NB4 (cell line): ENCODE results near the gene SERP1.

Experiments used
- DNase-seq: peaks from one replicate; pipeline ENCODE4 v3.0.0; 2010; ENCODE audit warnings: low read depth
- H3K4me3 ChIP-seq: one replicate; pipeline ENCODE4 v1.5.1; 2011; ENCODE audit warnings: mild to moderate bottlenecking, low read depth, low read length, moderate library complexity
- CTCF ChIP-seq: IDR thresholded peaks from one replicate; pipeline ENCODE4 v1.5.1; 2012; ENCODE audit warnings: low read depth, low read length
- MAX ChIP-seq: IDR thresholded peaks from 2 replicates; pipeline ENCODE4 v1.6.1; 2011; ENCODE audit warnings: low read depth, low read length
- MYC ChIP-seq: IDR thresholded peaks from 2 replicates; pipeline ENCODE4 v1.6.1; 2011; ENCODE audit warnings: low read depth, low read length
- POLR2A ChIP-seq: IDR thresholded peaks from 2 replicates; pipeline ENCODE4 v1.6.1; 2011; ENCODE audit warnings: mild to moderate bottlenecking; ENCODE audit not compliant: insufficient read length; ENCODE audit errors: extremely low read depth

The SERP1 gene

GRCh38 chr3:150543531-150543930 lies 2.8 kb downstream of the SERP1 start:
- DNase-seq, result no peak
- TF ChIP-seq CTCF (no peak), POLR2A (no peak), MAX (no peak), MYC (no peak)
- peak overlapping the region; percentile 98 for H3K4me3 ChIP-seq

GRCh38 chr3:150543128-150543527 lies 3.2 kb downstream of the SERP1 start:
- no peak for DNase-seq
- TF ChIP-seq MAX, result no peak
- TF ChIP-seq CTCF, result no peak
- TF ChIP-seq POLR2A, result no peak
- no peak for TF ChIP-seq MYC
- peak overlapping the region; percentile 12 for H3K4me3 ChIP-seq

- no peak for TF ChIP-seq MAX
- TF ChIP-seq CTCF, result no peak
- TF ChIP-seq POLR2A, result no peak
- TF ChIP-seq MYC, result no peak
- no peak for DNase-seq
- H3K4me3 ChIP-seq, result no peak overlapping the region
Measured at GRCh38 chr3:150540991-150541390, 5.3 kb downstream of the SERP1 start.

- TF ChIP-seq MAX, result no peak
- TF ChIP-seq CTCF, result no peak
- no peak for TF ChIP-seq MYC
- no peak for TF ChIP-seq POLR2A
- no peak overlapping the region for H3K4me3 ChIP-seq
- DNase-seq, result no peak
Measured at GRCh38 chr3:150540297-150540696, 6.0 kb downstream of the SERP1 start.

GRCh38 chr3:150538324-150539208 lies 7.7 kb downstream of the SERP1 start:
- DNase-seq, result no peak
- no peak overlapping the region for H3K4me3 ChIP-seq
- TF ChIP-seq MAX (no peak), POLR2A (no peak), MYC (no peak), CTCF (no peak)

GRCh38 chr3:150535204-150535603 lies 11.1 kb downstream of the SERP1 start:
- H3K4me3 ChIP-seq, result no peak overlapping the region
- no peak for DNase-seq
- TF ChIP-seq MAX (no peak), CTCF (no peak), MYC (no peak), POLR2A (no peak)
